ENCODE results near the gene TMEM127.

TMEM127 gene

GRCh38 chr2:96265840-96266679 is at the start of gene TMEM127, which contains the start of gene CIAO1:
Gene TMEM127 (minus strand): TSS chr2:96265997. CDS start chr2:96265381, 616 bp downstream.
Gene CIAO1 (plus strand): TSS chr2:96266225. CDS start chr2:96266351, 126 bp downstream.
- Histone ChIP-seq H3K9me3 (ENCODE audit: control insufficient read depth in 1 of 2, low read length in 2 of 2) (no peaks in the 10 kb centered on the region), H3K4me3 (ENCODE audit: low read depth in 1 of 2, low read length in 2 of 2) (peak within 1 kb of the TSS; percentile 88 to 100), H3K27me3 (ENCODE audit: control insufficient read depth in 1 of 2, insufficient read depth in 2 of 2, low read length in 2 of 2) (no peaks in the 10 kb centered on the region), H3K27ac (ENCODE audit: low read depth, low read length) (peak within 1 kb of the TSS; percentile 88), H3K4me1 (ENCODE audit: control insufficient read depth in 1 of 2, insufficient read depth in 2 of 2, low read length in 2 of 2) (peaks cover 38 to 39% of the 10 kb centered on the region in 2 donors), H3K36me3 (ENCODE audit: control insufficient read depth in 1 of 2, insufficient read depth in 2 of 2, low read length in 2 of 2) (peaks cover 14 to 36% of the 10 kb centered on the region in 2 donors), H3K9ac (ENCODE audit: low read depth in 1 of 2, low read length in 2 of 2) (peak within 1 kb of the TSS; percentile 87 to 94)

GRCh38 chr2:96315005-96315399 is 49.2 kb upstream of the TMEM127 start:
- Histone ChIP-seq H3K27me3 (ENCODE audit: control insufficient read depth in 1 of 2, insufficient read depth in 2 of 2, low read length in 2 of 2) (peaks cover 0 to under 1% of the 10 kb centered on the region in 2 donors), H3K9ac (ENCODE audit: low read depth in 1 of 2, low read length in 2 of 2) (no peak overlapping the region), H3K4me3 (ENCODE audit: low read depth in 1 of 2, low read length in 2 of 2) (no peak overlapping the region), H3K4me1 (ENCODE audit: control insufficient read depth in 1 of 2, insufficient read depth in 2 of 2, low read length in 2 of 2) (no peaks in the 10 kb centered on the region), H3K36me3 (ENCODE audit: control insufficient read depth in 1 of 2, insufficient read depth in 2 of 2, low read length in 2 of 2) (no peaks in the 10 kb centered on the region), H3K9me3 (ENCODE audit: control insufficient read depth in 1 of 2, low read length in 2 of 2) (no peaks in the 10 kb centered on the region), H3K27ac (ENCODE audit: low read depth, low read length) (no peak overlapping the region)

- Histone ChIP-seq H3K9me3 (ENCODE audit: control insufficient read depth in 1 of 2, low read length in 2 of 2) (no peaks in the 10 kb centered on the region), H3K27ac (ENCODE audit: low read depth, low read length) (no peak overlapping the region), H3K27me3 (ENCODE audit: control insufficient read depth in 1 of 2, insufficient read depth in 2 of 2, low read length in 2 of 2) (no peaks in the 10 kb centered on the region), H3K36me3 (ENCODE audit: control insufficient read depth in 1 of 2, insufficient read depth in 2 of 2, low read length in 2 of 2) (peaks cover 2 to 5% of the 10 kb centered on the region in 2 donors), H3K9ac (ENCODE audit: low read depth in 1 of 2, low read length in 2 of 2) (no peak overlapping the region), H3K4me3 (ENCODE audit: low read depth in 1 of 2, low read length in 2 of 2) (no peak overlapping the region), H3K4me1 (ENCODE audit: control insufficient read depth in 1 of 2, insufficient read depth in 2 of 2, low read length in 2 of 2) (peaks cover 14 to 18% of the 10 kb centered on the region in 2 donors)
These were observed 42.5 kb upstream of the TMEM127 start for GRCh38 chr2:96308248-96308647.

DNA sequence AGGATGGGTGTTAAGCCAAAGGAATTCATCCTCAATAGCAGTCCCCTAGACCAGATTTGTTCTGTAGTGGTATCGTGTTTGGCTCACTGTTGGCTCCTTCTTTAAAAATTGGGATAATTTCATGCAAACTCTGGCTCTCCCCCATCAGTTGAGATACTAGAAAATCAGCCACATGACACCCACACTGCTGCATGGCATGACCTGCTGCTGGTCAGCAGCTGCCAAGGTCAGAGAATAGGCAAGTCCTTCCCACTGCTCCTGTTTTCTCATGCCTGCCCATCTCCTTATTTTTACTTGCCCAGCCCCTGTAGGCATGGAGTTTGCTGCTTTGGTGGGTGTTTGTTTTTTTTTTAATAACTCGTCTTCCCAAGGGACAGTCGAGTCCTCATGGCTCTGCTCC is 40.6 kb upstream of the TMEM127 start:
- no peaks in the 10 kb centered on the region for H3K27me3 ChIP-seq (ENCODE audit: control insufficient read depth in 1 of 2, insufficient read depth in 2 of 2, low read length in 2 of 2)
- H3K36me3 ChIP-seq (ENCODE audit: control insufficient read depth in 1 of 2, insufficient read depth in 2 of 2, low read length in 2 of 2): peaks cover 19 to 23% of the 10 kb centered on the region in 2 donors
- peak overlapping the region; percentile 89 to 98 for H3K4me3 ChIP-seq (ENCODE audit: low read depth in 1 of 2, low read length in 2 of 2)
- no peaks in the 10 kb centered on the region for H3K9me3 ChIP-seq (ENCODE audit: control insufficient read depth in 1 of 2, low read length in 2 of 2)
- H3K4me1 ChIP-seq (ENCODE audit: control insufficient read depth in 1 of 2, insufficient read depth in 2 of 2, low read length in 2 of 2): peaks cover 14 to 18% of the 10 kb centered on the region in 2 donors
- no peak overlapping the region for H3K9ac ChIP-seq (ENCODE audit: low read depth in 1 of 2, low read length in 2 of 2)
- no peak overlapping the region for H3K27ac ChIP-seq (ENCODE audit: low read depth, low read length)

GRCh38 chr2:96305979-96306308 is 40.1 kb upstream of the TMEM127 start:
- Histone ChIP-seq H3K27ac (ENCODE audit: low read depth, low read length) (peak overlapping the region; percentile 71), H3K27me3 (ENCODE audit: control insufficient read depth in 1 of 2, insufficient read depth in 2 of 2, low read length in 2 of 2) (no peaks in the 10 kb centered on the region), H3K9ac (ENCODE audit: low read depth in 1 of 2, low read length in 2 of 2) (peak overlapping the region; percentile 86 to 94), H3K36me3 (ENCODE audit: control insufficient read depth in 1 of 2, insufficient read depth in 2 of 2, low read length in 2 of 2) (peaks cover 23 to 28% of the 10 kb centered on the region in 2 donors), H3K9me3 (ENCODE audit: control insufficient read depth in 1 of 2, low read length in 2 of 2) (no peaks in the 10 kb centered on the region), H3K4me1 (ENCODE audit: control insufficient read depth in 1 of 2, insufficient read depth in 2 of 2, low read length in 2 of 2) (peaks cover 14 to 18% of the 10 kb centered on the region in 2 donors), H3K4me3 (ENCODE audit: low read depth in 1 of 2, low read length in 2 of 2) (peak overlapping the region; percentile 89 to 98)

DNA sequence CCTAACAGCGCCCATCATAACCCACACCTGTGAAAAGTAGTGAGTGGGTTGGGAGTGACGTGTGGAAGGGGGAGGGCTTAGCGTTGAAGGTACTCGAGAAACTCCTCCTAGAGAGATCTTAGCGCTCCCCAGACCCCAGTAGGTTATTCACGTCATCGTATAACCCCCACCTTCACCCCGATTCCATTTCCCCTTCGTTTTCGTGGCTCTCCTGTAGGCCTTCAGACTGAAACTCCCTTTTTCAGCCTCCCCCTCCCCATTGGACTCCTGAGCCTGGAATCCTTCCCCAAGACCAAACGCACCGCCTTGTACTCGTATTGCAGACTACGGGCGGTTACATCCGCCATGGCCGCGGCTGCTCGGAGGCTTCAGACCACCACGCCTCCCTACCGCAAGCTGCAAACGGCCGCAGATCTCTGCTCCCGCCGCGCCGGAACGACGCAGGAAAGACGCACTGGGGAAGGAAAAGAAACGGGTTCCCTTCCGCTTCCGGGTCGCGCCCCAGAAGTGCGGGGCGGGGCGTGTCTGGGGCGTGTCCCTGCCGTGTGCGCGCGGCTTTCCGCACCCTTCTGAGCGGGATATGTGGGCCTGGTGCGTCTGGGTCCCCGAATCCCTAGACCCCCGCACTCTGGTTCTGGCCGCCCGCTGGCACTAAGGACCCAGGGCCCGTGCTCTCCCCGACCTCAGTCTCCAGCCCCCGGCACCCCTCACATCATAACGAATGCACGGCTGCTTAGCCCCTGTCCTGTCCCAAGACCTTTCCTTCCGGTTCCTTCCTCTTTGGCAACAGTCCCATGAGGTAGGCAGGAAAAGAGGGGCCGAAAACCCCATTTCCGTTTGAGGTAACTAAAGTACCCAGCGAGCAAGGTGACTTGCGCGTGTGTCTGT is 39.5 kb upstream of the TMEM127 start, which contains the start of gene SNRNP200:
TSS of gene SNRNP200 (minus strand) at position 456 of the 888 bp plus-strand sequence. CDS start at position 347, 109 bp downstream.
- Histone ChIP-seq H3K27ac (ENCODE audit: low read depth, low read length) (peak within 1 kb of the TSS; percentile 71), H3K27me3 (ENCODE audit: control insufficient read depth in 1 of 2, insufficient read depth in 2 of 2, low read length in 2 of 2) (no peaks in the 10 kb centered on the region), H3K4me3 (ENCODE audit: low read depth in 1 of 2, low read length in 2 of 2) (peak within 1 kb of the TSS; percentile 89 to 98), H3K9me3 (ENCODE audit: control insufficient read depth in 1 of 2, low read length in 2 of 2) (no peaks in the 10 kb centered on the region), H3K4me1 (ENCODE audit: control insufficient read depth in 1 of 2, insufficient read depth in 2 of 2, low read length in 2 of 2) (peaks cover 14 to 18% of the 10 kb centered on the region in 2 donors), H3K36me3 (ENCODE audit: control insufficient read depth in 1 of 2, insufficient read depth in 2 of 2, low read length in 2 of 2) (peaks cover 26 to 32% of the 10 kb centered on the region in 2 donors), H3K9ac (ENCODE audit: low read depth in 1 of 2, low read length in 2 of 2) (peak within 1 kb of the TSS; percentile 86 to 94)

GRCh38 chr2:96304606-96305005 is 38.8 kb upstream of the TMEM127 start:
- H3K4me3 ChIP-seq (ENCODE audit: low read depth in 1 of 2, low read length in 2 of 2): peak overlapping the region; percentile 89 to 98
- H3K27ac ChIP-seq (ENCODE audit: low read depth, low read length): no peak overlapping the region
- peaks cover 14 to 18% of the 10 kb centered on the region in 2 donors for H3K4me1 ChIP-seq (ENCODE audit: control insufficient read depth in 1 of 2, insufficient read depth in 2 of 2, low read length in 2 of 2)
- H3K9ac ChIP-seq (ENCODE audit: low read depth in 1 of 2, low read length in 2 of 2): peak overlapping the region; percentile 86 to 94
- H3K36me3 ChIP-seq (ENCODE audit: control insufficient read depth in 1 of 2, insufficient read depth in 2 of 2, low read length in 2 of 2): peaks cover 27 to 38% of the 10 kb centered on the region in 2 donors
- H3K9me3 ChIP-seq (ENCODE audit: control insufficient read depth in 1 of 2, low read length in 2 of 2): no peaks in the 10 kb centered on the region
- no peaks in the 10 kb centered on the region for H3K27me3 ChIP-seq (ENCODE audit: control insufficient read depth in 1 of 2, insufficient read depth in 2 of 2, low read length in 2 of 2)

DNA sequence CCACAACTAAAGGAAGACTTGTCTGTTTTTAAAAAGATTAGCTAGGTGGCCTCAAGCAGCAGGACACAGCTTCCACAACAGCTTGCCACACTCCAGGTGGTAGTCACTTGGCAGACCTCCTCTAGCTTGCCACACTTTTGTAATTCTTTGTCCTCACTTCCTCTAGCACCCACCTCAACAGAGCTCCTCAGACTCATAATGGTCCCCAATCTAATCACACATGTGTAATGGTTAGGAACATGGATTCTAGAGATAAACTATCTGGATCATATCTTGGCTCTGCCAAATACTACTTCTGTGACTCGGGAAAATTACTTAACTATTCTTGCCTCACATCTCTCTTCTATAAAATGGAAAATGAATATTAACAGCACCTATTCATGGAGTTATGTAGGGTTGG is 36.1 kb upstream of the TMEM127 start:
- Histone ChIP-seq H3K9me3 (ENCODE audit: control insufficient read depth in 1 of 2, low read length in 2 of 2) (no peaks in the 10 kb centered on the region), H3K36me3 (ENCODE audit: control insufficient read depth in 1 of 2, insufficient read depth in 2 of 2, low read length in 2 of 2) (peaks cover 54 to 66% of the 10 kb centered on the region in 2 donors), H3K27me3 (ENCODE audit: control insufficient read depth in 1 of 2, insufficient read depth in 2 of 2, low read length in 2 of 2) (no peaks in the 10 kb centered on the region), H3K4me3 (ENCODE audit: low read depth in 1 of 2, low read length in 2 of 2) (no peak overlapping the region), H3K27ac (ENCODE audit: low read depth, low read length) (no peak overlapping the region), H3K4me1 (ENCODE audit: control insufficient read depth in 1 of 2, insufficient read depth in 2 of 2, low read length in 2 of 2) (peaks cover 14 to 18% of the 10 kb centered on the region in 2 donors), H3K9ac (ENCODE audit: low read depth in 1 of 2, low read length in 2 of 2) (no peak overlapping the region)

DNA sequence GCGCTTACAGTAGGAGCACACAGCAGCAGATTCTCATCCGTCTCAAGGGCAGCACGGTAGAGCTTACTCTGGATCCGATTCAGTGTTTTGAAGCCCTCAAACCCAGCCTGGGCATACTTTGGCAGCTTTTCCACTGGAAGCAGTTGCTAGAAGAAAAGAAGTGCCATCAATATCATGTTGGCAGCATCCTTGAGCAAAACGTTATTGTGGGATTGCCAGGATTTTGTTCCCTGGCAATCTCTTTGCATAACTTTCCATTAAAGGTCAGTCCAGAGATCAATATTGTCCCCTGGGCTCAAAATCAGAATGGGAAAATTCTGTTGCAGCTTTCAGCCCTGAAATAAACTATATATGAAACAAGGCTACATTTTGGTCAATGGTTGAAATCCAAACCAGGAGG is 31.1 kb upstream of the TMEM127 start:
- Histone ChIP-seq H3K27me3 (ENCODE audit: control insufficient read depth in 1 of 2, insufficient read depth in 2 of 2, low read length in 2 of 2) (no peaks in the 10 kb centered on the region), H3K9ac (ENCODE audit: low read depth in 1 of 2, low read length in 2 of 2) (no peak overlapping the region), H3K27ac (ENCODE audit: low read depth, low read length) (no peak overlapping the region), H3K9me3 (ENCODE audit: control insufficient read depth in 1 of 2, low read length in 2 of 2) (no peaks in the 10 kb centered on the region), H3K36me3 (ENCODE audit: control insufficient read depth in 1 of 2, insufficient read depth in 2 of 2, low read length in 2 of 2) (peaks cover 73 to 97% of the 10 kb centered on the region in 2 donors), H3K4me3 (ENCODE audit: low read depth in 1 of 2, low read length in 2 of 2) (no peak overlapping the region), H3K4me1 (ENCODE audit: control insufficient read depth in 1 of 2, insufficient read depth in 2 of 2, low read length in 2 of 2) (no peaks in the 10 kb centered on the region)
